DOHH2 (cell line): ENCODE measurements around the gene COL9A3.

Source experiments
- H3F3A ChIP-seq: fragments of 200-600 bp; sonication (generic), shearing (Covaris generic); 2 replicates; pipeline ENCODE4 v1.6.0; 2016; ENCODE audit warnings: antibody characterized with exemption, mild to moderate bottlenecking; ENCODE audit not compliant: control insufficient read depth, insufficient read depth
- H3K27ac ChIP-seq: fragments of 200-600 bp; sonication (generic); 2 replicates; pipeline ENCODE4 v1.5.1; 2014; ENCODE audit warnings: low read depth, mild to moderate bottlenecking, low read length, moderate library complexity
- H3K27me3 ChIP-seq: fragments of 200-600 bp; sonication (generic); 2 replicates; pipeline ENCODE4 v1.6.1; 2014; ENCODE audit warnings: mild to moderate bottlenecking, low read length, mixed read lengths; ENCODE audit not compliant: control insufficient read depth
- H3K36me3 ChIP-seq: fragments of 200-600 bp; sonication (generic); 2 replicates; pipeline ENCODE4 v1.6.1; 2014; ENCODE audit warnings: mild to moderate bottlenecking, low read length, moderate library complexity, mixed read lengths; ENCODE audit not compliant: control insufficient read depth
- H3K4me1 ChIP-seq: fragments of 200-600 bp; sonication (generic); 2 replicates; pipeline ENCODE4 v1.6.1; 2014; ENCODE audit warnings: mild to moderate bottlenecking, low read length, mixed read lengths; ENCODE audit not compliant: control insufficient read depth
- H3K4me2 ChIP-seq: fragments of 200-600 bp; sonication (generic); 2 replicates; pipeline ENCODE4 v1.6.0; 2014; ENCODE audit warnings: mild to moderate bottlenecking, low read length, moderate library complexity
- H3K4me3 ChIP-seq: fragments of 200-600 bp; sonication (generic); 2 replicates; pipeline ENCODE4 v1.5.1; 2014; ENCODE audit warnings: mild to moderate bottlenecking, low read length, mixed read lengths
- H3K79me2 ChIP-seq: fragments of 200-600 bp; sonication (generic); 2 replicates; pipeline ENCODE4 v1.6.1; 2014; ENCODE audit warnings: mild to moderate bottlenecking, low read length, mixed read lengths; ENCODE audit not compliant: control insufficient read depth
- H3K9me2 ChIP-seq: fragments of 200-600 bp; sonication (generic); replicated peaks from 2 replicates; pipeline ENCODE4 v1.6.1; 2014; ENCODE audit warnings: mild to moderate bottlenecking, low read length, mixed read lengths; ENCODE audit not compliant: control insufficient read depth
- H3K9me3 ChIP-seq: fragments of 200-600 bp; sonication (generic); 2 replicates; pipeline ENCODE4 v1.6.1; 2014; ENCODE audit warnings: antibody characterized with exemption, low read length, mixed read lengths; ENCODE audit not compliant: control insufficient read depth, insufficient read depth
- H4K20me1 ChIP-seq: fragments of 200-600 bp; sonication (generic); 2 replicates; pipeline ENCODE4 v1.6.0; 2014; ENCODE audit warnings: low read depth, mild to moderate bottlenecking, antibody characterized with exemption, low read length, moderate library complexity; ENCODE audit not compliant: control insufficient read depth, insufficient read depth
- CTCF ChIP-seq: fragments of 200-600 bp; sonication (generic); IDR thresholded peaks from one replicate; pipeline ENCODE4 v1.5.1; 2014; ENCODE audit warnings: antibody characterized with exemption, mild to moderate bottlenecking, low read depth, low read length; ENCODE audit not compliant: poor library complexity, severe bottlenecking
- EZH2phosphoT487 ChIP-seq: fragments of 200-600 bp; sonication (generic); IDR thresholded peaks from 2 replicates; pipeline ENCODE4 v1.6.1; 2017; ENCODE audit warnings: borderline replicate concordance, mild to moderate bottlenecking, antibody characterized with exemption, low read length, moderate library complexity, mixed read lengths

The COL9A3 gene

GRCh38 chr20:62872184-62872847 lies 55.5 kb downstream of the COL9A3 start:
- no peaks in the 10 kb centered on the region for H3F3A ChIP-seq

GRCh38 chr20:62872862-62873261 lies 56.0 kb downstream of the COL9A3 start:
- H3K4me1 ChIP-seq = no peaks in the 10 kb centered on the region
- no peaks in the 10 kb centered on the region for H3K79me2 ChIP-seq
- no peaks in the 10 kb centered on the region for H3K9me3 ChIP-seq
- no peak overlapping the region for H3K4me2 ChIP-seq
- no peak overlapping the region for H3K4me3 ChIP-seq
- H4K20me1 ChIP-seq = 0 out of 2 replicates have a peak, but pooled peaks cover 1% of the 10 kb centered on the region
- TF ChIP-seq CTCF (no peak), EZH2phosphoT487 (no peak)
- H3K27ac ChIP-seq = no peak overlapping the region
- no peaks in the 10 kb centered on the region for H3K9me2 ChIP-seq
- H3K27me3 ChIP-seq = 0 out of 2 replicates have a peak, but pooled peaks cover 3% of the 10 kb centered on the region
- no peaks in the 10 kb centered on the region for H3K36me3 ChIP-seq
- H3F3A ChIP-seq = peaks cover 5% of the 10 kb centered on the region

More at GRCh38 chr20:62872184-62872847, 55.5 kb downstream of the COL9A3 start:
- no peaks in the 10 kb centered on the region for H3K9me3 ChIP-seq
- H3K79me2 ChIP-seq = no peaks in the 10 kb centered on the region
- TF ChIP-seq CTCF = no peak
- no peak for TF ChIP-seq EZH2phosphoT487
- no peaks in the 10 kb centered on the region for H4K20me1 ChIP-seq
- H3K36me3 ChIP-seq = no peaks in the 10 kb centered on the region
- no peak overlapping the region for H3K4me3 ChIP-seq
- H3K9me2 ChIP-seq = no peaks in the 10 kb centered on the region
- H3K4me1 ChIP-seq = no peaks in the 10 kb centered on the region
- no peak overlapping the region for H3K27ac ChIP-seq
- H3K27me3 ChIP-seq = 0 out of 2 replicates have a peak, but pooled peaks cover 3% of the 10 kb centered on the region
- no peak overlapping the region for H3K4me2 ChIP-seq

- no peaks in the 10 kb centered on the region for H3K36me3 ChIP-seq
- no peak overlapping the region for H3K4me3 ChIP-seq
- no peaks in the 10 kb centered on the region for H3K9me2 ChIP-seq
- 0 out of 2 replicates have a peak, but pooled peaks cover 5% of the 10 kb centered on the region for H4K20me1 ChIP-seq
- H3K4me1 ChIP-seq = no peaks in the 10 kb centered on the region
- no peaks in the 10 kb centered on the region for H3K9me3 ChIP-seq
- H3F3A ChIP-seq = peaks cover 9% of the 10 kb centered on the region
- no peaks in the 10 kb centered on the region for H3K79me2 ChIP-seq
- TF ChIP-seq EZH2phosphoT487 (no peak), CTCF (no peak)
- 0 out of 2 replicates have a peak, but pooled peaks cover 3% of the 10 kb centered on the region for H3K27me3 ChIP-seq
- no peak overlapping the region for H3K4me2 ChIP-seq
- no peak overlapping the region for H3K27ac ChIP-seq
These were observed 56.4 kb downstream of the COL9A3 start for GRCh38 chr20:62873280-62873679.
